Measurements from ENCODE around the gene CAPN5.

DNA sequence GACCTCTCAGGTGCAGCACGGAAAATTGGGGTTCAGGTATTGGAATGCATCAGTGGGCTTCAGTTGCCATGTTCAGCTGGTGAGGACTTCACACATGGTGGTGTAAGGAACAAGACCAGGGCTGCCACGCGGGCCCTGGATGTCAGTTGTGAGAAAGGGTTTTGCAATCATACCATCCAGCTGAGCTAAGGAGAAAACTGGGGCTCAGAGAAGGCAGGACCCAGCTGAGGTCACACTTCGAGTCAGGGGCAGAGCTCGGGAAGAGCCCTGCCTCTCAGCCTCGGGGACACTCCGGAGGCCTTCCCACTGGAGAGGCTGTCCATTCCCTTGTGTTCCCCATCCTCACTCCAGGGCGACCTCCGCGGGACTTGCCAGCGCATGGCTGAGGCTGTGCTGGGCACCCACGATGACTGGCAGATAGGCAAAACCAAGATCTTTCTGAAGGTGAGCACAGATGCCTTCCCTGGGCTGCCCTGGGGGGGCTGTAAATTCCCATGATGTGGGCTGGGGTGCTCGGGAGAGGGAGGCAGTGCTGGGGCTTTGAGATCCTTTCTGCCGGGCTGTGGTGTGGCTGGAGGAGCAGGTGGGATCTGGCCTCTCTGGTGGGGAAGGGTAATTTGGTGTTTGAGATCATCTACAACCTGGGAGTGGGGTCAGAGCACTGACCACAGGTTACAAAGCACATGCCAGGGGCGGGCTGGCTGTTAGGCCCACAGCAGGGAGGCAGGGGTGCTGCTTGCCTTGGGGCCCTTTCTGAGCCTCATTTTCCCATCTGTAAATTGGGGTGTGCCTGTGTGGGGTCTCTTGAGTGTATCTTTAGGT lies 108.5 kb downstream of the CAPN5 start:
- TF ChIP-seq, protein P1, sequence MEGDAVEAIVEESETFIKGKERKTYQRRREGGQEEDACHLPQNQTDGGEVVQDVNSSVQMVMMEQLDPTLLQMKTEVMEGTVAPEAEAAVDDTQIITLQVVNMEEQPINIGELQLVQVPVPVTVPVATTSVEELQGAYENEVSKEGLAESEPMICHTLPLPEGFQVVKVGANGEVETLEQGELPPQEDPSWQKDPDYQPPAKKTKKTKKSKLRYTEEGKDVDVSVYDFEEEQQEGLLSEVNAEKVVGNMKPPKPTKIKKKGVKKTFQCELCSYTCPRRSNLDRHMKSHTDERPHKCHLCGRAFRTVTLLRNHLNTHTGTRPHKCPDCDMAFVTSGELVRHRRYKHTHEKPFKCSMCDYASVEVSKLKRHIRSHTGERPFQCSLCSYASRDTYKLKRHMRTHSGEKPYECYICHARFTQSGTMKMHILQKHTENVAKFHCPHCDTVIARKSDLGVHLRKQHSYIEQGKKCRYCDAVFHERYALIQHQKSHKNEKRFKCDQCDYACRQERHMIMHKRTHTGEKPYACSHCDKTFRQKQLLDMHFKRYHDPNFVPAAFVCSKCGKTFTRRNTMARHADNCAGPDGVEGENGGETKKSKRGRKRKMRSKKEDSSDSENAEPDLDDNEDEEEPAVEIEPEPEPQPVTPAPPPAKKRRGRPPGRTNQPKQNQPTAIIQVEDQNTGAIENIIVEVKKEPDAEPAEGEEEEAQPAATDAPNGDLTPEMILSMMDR (IDR thresholded peaks at IDR 0.05), result no peak
- TF ChIP-seq POLR2A (IDR thresholded peaks at IDR 0.05), result no peak
